Endometrial microvascular endothelial cells (primary cell): ENCODE measurements around the gene TPM3. TPM values are rescaled to one million over a fixed set of nuclear protein-coding genes. Genes with fewer than 3 reads are reported as not detected.
"Not testable (repeated sequence)": the region's sequence is repeated elsewhere in the genome, so short reads cannot be mapped to it uniquely, and the experiment has no call there.

Source experiments
- in situ Hi-C: cut with HindIII; loops from 2 replicates; pipeline ENCODE4 v1.10.0; 2017; ENCODE audit warnings: low sequenced_read_pairs, low pct_unique_long_range_greater_than_20kb; ENCODE audit errors: inconsistent ontology term
- total RNA-seq: library from RNA; depleted of rRNA; stranded (reverse); fragments of >200 nt; gene quantifications from one replicate; pipeline ENCODE4 v1.2.3, GENCODE V29; 2015; ENCODE audit errors: inconsistent ontology term

Gene TPM3
- total RNA-seq, 1 donor from 2014 or later, result 973 TPM

DNA sequence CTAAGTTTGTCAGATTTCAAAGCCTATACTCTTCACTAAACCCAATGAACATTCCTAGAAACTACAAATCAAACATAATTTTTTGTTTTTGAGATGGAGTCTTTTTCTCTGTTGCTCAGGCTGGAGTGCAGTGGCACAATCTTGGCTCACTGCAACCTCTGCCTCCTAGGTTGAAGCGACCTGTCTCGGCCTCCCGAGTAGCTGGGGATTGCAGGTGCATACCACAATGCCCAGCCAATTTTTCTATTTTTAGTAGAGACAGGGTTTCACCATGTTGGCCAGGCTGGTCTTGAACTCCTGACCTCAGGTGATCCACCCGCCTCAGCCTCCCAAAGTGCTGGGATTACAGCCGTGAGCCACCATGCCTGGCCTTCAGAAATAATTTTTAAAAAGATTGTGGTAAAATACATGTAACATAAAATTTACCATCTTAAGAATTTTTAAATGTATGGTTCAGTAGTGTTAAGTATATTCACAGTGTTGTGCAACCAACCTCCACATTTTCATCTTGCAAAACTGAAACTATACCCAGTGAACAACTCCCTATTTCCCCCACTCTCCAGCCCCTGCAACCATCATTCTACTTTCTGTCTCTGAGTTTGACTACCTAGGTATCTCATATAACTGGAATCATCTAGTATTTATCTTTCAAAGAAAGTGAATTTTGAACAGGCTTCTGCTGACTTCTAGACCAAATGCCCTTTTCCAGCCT, 16.9 kb upstream of the TPM3 start:
- in situ Hi-C loops, result no loop called here

DNA sequence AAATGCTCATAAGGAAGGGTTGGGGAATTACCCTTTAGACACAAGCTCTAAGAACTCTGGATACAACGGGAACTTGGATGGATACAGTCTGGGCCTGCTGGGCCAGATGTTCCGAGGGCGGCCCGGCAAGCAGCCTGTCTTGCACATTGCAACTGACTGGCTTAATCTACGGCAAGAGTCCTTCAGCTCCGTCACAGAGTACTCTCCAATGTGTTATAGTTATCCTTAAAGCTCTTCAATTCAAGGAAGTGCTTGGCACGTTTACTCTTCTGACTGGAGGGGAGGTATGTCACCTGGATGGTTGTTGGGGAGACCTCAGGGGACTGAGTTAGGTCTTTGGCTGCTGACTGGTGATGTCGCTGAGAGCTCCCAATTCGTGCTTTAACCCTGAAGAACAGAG, 15.4 kb upstream of the TPM3 start:
- in situ Hi-C loops, result no loop called here

GRCh38 chr1:154206196-154206595, 14.3 kb upstream of the TPM3 start, which contains the start of gene CFAP141:
TSS of gene CFAP141 (minus strand) at chr1:154206333. CDS start at chr1:154206307, 26 bp downstream.
- in situ Hi-C loops, result no loop called here

GRCh38 chr1:154205778-154206177, 13.9 kb upstream of the TPM3 start:
- in situ Hi-C loops, result not testable (repeated sequence)

DNA sequence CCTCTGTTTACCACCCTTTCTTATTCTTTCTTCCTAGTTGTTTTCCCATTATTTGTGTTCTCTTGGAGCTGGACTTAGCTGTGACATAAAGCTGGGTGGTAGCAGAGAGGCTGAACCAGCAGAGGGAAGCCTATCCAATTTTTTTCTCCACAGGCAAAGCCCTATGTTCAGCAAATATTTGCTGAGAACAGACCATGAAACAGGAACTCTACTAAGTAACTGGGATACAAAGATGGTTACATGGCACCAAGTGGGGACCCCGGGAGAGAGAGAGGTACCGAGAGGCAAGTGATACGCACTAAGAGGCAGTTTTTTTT, 7.6 kb upstream of the TPM3 start:
- in situ Hi-C loops, result no loop called here

DNA sequence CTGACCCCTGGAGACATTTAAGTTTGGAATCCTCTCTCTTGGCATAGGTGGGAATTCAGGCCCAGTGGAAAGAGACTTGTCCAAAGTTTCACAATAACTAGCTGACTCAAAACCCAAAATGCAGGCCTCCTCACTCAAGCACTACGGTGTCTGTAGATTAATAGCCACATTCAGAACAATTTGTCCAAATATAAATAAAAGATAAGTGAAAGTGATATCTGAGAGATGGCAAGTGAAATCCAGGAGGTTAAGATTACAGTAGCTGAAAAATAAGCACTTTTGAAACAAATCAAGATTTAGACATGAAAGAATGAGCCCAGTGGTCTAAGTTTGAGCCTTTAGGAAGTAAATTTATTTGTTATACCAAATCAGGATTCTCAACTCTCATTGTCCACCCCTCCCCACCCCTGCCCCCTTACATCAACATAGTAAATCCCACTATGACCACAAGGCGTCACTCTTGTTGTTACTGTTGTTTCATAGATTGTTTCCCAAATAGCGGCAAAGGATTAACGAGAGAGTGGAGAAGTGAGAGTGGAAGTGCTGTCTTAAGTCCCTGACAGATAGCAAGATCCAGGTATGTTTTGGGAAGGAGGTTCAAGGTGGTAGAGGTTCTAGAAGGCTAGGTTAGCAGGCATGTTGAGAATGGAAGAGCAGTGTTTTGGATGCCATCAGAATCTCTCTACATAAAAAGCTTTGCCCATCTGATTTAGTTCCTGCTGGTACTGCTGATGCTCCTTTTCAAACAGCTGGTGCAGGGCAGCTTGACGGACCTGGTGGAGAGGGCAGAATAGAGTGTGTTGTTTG, 7.1 kb upstream of the TPM3 start:
- in situ Hi-C loops, result no loop called here

- in situ Hi-C loops, result no loop called here
Measured at GRCh38 chr1:154193821-154194220, 1.9 kb upstream of the TPM3 start.

GRCh38 chr1:154192476-154192875, 576 bp upstream of the TPM3 start:
- in situ Hi-C loops, result no loop called here

- in situ Hi-C loops, result no loop called here
Measured at GRCh38 chr1:154190550-154190949, 1.4 kb downstream of the TPM3 start.

DNA sequence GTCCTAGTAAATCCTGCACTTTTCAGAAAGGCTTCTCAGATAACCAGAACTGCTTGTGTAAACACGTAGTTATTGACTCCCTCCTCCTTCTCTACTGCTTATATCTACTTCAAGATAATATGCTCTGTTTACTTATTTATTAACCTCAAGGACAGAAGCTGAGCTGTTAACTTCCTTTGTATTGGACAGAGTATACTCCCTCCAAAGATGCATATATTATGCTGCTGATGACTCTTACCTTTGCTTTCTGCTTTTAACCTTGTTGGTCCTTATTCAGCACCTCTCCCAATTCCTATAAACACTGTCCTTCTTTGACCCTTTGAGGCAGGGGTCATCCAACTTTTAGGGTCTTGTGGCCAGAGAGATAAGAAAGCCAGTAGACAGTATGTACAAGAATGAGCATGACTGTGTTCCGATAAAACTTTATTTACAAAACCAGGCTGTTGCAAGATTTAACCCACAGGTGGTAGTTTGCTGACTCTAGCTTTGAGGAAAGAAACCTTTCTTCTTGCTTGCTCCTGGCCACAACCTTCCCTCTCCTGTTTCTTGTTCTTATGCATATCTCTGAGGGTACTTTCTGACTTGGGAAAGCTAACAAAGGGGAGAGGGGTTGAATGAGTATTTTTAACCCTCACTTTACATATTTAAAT, 4.9 kb downstream of the TPM3 start:
- in situ Hi-C loops, result no loop called here

GRCh38 chr1:154186177-154186576, 5.7 kb downstream of the TPM3 start:
- in situ Hi-C loops, result no loop called here

DNA sequence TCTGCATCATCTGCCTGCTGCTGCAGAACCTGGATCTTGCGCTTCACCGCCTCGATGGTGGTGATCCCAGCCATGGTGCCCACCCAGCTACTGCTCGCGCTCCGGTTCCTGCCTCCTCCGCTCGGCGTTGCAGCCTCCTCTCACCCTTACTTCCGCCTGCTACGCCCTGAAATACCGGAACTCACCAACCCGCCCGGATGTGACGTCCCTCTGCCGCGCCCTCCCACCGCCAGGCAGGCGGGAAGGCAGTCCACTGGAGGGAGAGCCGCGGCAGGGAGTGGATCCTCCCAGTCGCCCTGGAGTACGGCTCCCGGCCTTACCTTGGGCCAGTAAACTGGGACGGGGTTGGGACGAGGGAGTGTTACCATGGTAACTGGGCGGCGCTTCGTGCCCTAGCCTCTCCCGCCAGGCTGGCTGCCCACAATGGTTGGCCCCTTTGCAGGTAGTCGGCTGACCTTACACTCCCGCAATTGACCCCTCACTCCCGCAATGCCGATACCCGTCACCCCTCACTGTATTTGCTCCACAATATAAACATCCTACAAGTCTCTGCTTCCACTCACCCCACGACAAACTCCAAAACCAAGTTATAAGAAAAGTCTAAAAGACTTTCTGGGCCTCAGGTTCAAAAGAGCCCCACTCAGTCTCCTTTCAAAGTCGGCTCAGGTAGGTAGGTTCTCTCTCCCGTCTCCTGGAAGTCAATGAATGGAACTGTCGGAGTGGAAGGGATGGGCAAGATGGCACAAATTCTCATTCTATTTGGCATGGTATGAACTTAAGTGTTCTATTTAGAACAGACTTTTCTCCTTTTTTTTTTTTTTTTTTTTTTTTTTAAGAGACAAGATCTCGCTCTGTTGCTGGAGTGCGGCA, 8.6 kb downstream of the TPM3 start:
- in situ Hi-C loops, result no loop called here

DNA sequence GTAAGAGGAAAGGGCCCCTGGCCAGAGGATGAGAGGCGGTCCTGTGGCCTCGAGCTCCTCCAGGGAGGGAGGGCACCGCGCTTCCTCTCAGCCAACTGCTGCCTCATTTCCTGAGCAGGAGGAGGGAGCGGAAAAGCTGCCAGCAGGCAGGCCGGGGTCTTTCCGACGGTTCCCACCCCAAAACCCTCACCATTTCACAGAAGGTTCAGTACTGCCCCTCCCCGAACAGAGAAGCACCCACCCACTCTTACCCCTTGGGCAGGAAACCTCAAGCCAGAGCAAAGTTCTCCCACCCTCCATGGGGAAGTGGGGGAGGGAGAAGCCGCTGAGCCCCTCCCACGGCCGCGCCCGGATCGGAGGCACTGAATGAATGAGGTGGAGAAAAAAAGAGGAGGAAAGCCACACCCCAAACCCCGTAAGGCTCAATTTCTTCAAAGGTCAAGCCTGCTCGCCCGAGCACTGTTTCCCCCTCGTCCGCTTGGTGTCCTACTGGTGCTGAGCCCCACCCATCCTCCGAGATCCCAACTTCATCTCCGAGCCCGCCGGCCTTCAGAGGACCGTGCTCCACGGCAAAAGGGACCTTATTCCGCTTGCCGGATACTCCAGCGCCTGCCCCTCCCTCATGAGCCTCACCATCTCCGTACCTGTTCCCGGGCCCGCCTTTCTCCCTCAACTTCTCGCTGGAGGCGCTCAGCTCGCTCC, 9.4 kb downstream of the TPM3 start:
- in situ Hi-C loops, result no loop called here

- in situ Hi-C loops, result no loop called here
Measured at GRCh38 chr1:154181944-154182343, 10.0 kb downstream of the TPM3 start.

DNA sequence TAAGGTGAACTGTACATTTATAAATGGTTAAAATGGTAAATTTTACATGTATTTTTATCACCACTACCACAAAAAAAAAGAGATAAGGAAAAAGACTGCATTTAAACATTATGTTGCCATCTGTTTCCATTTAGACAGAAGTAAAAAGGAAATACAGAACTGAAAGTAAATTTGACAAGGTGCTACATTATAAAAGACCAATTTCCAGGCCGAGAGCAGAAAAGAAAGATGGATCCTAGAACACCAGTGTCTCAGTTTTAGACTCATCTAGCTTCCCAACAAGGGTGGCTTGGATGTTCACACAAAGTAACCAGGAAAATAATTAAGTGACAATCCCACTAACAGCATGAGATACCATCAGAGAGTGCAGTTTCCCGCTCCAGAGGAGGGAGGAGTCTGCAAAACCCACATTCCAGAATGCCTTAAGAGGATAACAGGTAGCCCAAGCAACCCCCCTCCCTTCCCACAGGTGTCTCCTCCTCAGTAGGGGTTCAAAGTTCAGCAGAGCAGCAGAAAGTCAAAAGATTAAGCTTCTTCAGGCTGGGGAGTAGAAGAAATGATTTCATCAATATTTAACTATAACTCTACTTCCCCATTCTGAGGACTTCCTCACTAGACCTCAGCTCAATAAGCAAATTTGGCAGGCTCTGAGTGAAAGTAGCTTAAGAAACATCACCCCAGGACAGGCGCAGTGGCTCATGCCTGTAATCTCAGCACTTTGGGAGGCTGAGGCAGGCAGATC, 11.8 kb downstream of the TPM3 start:
- in situ Hi-C loops, result no loop called here

GRCh38 chr1:154178911-154179811, 12.7 kb downstream of the TPM3 start:
- in situ Hi-C loops, result no loop called here

DNA sequence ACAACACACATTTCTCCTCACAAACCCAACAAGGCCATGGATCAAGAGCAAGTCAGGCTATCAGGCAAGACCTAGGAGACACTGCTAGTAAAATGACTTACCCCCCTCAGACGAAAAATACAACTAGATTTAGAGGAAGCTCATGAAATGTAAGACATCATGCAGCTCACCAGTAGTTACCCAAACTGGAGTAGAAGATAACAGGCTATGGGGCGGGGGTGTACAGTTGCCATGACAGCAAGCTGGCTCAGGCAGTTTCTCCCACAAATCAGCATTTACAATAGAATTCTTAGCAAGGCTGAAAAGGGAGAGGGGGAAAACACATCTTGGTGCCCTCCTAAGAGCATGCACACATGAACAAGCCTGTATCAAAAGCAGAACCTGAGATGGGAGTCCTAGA, 13.9 kb downstream of the TPM3 start:
- in situ Hi-C loops, result no loop called here
